ENCODE measurements around the gene RNU1-3.

The RNU1-3 gene

DNA sequence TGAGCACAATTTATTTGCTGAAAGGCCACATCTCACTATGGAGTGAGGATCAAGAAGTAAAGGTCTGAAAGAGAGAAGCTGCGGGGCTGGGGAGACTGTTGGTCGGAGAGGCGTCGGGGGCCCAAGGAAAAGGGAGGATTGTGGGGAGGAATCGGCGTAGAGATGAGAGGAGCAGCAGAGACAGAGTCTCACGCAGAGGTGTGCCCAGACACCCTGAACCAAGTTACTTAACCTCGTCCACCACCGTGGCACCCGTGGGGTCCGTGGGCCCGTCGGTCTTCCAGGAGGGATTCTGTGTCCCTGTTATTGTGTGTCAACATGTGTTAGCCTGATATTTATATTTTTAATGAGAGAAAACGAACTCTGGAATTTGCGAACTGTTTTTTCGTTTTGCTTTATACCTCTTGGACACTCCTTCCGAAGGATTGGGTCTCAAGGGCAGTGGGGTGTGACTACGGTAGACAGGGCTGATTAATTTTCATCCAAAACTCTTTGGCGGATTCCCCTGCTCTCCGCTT, 49.6 kb downstream of the RNU1-3 start:
- no peak for DNase-seq
